ENCODE measurements around the gene CACNG6.

Gene CACNG6

GRCh38 chr19:53969366-53969765 lies 22.1 kb upstream of the CACNG6 start:
- DNase-seq: no peak

GRCh38 chr19:53971673-53972072 lies 19.8 kb upstream of the CACNG6 start:
- DNase-seq: peak; percentile 73

- peak; percentile 55 for DNase-seq
These were observed 13.9 kb upstream of the CACNG6 start for GRCh38 chr19:53977429-53977990.

GRCh38 chr19:53977991-53978731 lies 13.3 kb upstream of the CACNG6 start:
- no peak for DNase-seq

- DNase-seq: no peak
These were observed 12.2 kb upstream of the CACNG6 start for GRCh38 chr19:53978975-53979801.

DNA sequence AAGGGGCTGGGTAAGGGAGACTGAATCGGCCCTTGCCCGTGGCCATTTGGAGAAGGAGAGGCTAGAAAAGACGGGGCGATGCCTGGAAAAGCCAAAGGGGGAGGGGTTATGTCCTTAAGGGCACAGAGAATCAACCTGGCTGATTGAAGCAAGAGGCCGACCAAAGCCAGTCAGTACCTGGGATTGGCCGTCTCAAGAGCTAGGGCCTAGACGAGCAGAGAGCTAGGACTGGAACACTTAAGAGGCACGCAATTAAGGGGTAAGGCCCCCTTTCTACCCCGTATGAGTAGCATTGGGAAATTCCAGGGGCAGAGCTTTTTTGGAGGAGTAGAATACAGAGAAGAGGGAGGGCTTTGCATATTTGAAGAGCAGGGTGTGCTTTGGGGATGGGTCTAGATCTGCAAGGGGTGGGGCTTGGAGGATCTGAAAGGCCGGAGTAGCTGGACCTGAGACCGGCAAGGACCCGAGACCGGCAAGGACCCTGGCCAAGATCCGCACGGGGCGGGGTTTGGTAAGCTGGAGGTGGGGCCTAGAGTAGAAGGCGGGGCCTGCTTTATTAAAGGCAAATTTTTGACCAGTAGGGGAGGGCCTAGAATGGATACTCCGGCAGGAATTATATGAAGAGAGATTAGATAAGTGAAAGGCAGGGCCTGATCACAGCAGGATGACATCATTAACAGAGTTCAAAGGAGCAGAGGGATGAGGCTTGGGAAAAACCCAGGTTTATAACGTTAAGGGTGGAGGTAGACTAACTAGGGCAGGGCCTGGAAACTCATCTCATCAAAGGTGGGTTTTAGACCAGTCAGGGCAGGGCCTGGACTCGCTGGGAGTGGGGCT lies 10.7 kb upstream of the CACNG6 start:
- no peak for DNase-seq

DNA sequence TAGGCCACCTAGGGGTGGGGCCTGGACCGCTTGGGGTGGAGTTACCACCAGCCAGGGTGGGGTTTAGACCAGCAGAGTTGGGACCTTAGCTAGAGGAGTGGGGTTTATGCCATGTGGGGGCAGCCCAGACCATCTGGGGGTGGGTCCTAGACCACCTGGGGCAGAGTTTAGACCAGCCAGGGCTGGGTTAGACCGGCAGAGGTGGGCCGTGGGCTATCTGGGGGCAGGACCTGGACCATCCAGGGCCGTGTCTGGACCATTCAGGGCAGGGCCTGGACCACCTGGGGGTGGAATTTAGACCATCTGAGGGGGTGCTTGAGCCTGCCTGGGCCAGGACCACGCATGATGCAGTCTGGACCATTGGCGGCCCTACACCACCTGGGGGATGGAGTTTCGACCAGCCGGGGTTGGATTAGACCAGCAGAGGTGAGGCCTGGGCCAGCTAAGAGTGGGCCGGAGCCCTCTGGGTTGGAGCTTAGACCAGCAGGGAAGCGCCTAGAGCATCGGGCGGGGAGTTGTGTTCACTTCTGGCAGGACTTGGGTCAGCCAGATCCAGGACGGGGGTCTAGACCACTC lies 10.0 kb upstream of the CACNG6 start:
- no peak for DNase-seq

GRCh38 chr19:53982001-53982451 lies 9.4 kb upstream of the CACNG6 start:
- DNase-seq: no peak

GRCh38 chr19:53982611-53983010 lies 8.8 kb upstream of the CACNG6 start:
- DNase-seq: no peak

DNA sequence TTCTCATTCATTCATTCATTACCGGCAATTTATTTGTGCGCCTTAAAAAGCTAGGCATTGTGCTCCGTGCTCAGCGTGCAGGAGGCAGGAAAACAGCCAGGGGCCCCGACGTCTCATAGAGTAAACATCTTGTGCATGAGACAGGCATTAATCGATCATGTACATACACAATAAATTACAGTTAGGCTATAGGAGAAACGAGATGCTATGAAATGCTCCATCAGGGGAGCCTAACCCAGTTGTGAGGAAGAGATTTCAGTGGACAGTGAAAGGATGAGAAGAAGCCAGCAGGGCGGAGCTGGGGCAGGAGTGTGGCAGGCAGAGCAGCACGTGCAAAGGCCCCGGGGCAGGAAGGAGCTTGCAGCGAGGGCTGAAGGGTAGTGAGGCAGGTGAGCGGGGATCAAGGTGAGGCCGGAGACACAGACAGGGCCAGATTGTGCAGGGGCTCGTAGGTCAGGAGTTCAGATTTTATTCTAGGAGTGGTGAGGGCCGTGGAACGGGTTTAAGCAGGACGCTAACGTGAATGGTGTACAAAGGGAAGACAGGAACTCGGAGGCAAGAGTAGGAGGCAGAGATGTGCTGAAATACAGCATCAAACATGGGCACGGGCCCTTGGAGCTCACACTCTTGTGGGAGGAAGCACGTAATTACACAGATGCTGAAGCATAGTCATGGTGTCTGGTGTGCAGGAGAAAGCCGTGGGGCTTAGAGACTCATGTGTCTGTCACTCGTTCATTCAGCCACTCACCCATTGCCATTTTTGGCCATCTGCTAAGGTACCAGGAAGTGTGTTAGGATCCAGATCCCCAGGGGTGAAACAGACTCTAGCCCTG lies 7.8 kb upstream of the CACNG6 start:
- DNase-seq: no peak

DNA sequence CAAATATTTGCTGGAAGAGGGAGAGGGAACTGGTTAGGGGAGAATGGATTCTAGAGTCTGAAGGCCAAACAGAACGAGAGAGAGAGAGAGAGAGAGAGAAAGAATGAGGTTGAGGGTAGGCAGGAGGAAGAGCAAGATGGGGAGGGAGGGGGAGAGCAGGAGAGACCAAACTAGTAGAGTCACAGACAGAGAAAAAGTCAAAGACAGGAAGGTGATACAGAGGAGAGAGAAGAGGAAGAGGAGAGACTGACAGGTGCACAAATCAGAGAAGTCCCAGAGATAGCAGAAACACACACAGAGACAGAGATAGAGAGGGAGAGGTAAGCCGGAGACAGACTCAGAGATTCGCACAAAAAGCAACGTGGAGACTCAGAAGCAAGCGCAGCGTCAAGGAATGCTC lies 5.6 kb upstream of the CACNG6 start:
- no peak for DNase-seq

DNA sequence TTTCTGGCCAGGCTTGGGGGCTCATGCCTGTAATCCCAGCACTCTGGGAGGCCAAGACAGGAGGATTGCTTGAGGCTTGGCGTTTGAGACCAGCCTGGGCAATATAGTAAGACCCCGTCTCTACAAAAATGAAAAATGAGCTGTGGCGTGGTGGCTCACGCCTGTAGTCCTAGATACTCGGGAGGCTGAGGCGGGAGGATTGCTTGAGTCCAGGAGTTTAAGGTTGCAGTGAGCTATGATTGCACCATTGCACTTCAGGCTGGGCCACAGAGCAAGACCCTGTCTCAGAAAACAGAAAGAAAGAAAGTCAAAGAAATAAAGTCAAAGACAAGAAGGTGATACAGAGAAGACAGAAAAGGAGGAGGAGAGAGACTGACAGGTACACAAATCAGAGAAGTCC lies 2.5 kb upstream of the CACNG6 start:
- no peak for DNase-seq

DNA sequence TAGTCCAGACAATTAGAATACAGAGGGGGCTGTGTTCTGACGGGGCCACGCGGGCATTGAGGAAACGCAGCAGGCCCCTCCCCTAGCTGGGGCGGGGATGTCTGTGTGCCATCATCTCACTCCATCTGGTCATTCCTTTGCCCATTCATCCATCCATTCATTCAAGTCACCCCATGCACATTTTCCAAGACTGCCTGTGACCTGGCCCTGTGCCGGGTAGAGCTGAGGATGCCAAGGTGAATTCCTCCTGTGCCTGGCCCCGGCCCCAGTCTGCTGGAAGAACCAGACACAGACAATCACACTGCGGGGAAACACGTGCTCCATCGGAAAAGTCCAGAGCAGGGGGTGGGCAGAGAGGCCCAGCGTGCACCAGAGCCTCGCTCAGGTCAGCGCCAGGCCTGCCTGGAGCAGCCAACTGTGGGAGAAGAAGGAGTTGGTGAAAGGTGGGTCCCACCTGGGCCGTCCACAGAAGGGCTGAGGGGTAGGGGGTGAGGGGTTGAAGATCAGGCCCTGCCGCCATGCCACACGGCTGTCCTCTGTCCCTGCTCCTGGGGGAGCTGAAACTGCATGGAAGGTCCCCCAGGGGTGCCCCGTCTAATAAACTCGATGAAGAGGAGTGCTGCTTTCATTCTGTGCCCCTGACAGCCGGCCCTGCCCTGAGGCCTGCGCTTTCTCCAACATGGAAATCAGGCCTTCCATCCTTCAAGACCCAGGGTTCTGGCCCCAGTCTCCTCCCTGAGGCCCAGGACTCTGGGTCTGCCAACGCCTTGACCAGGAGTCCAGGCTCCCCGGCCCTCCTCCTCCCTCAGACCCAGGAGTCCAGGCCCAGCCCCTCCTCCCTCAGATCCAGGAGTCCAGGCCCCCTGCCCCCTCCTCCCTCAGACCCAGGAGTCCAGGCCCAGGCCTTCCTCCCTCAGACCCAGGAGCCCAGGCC lies 1.6 kb upstream of the CACNG6 start:
- no peak for DNase-seq

- no peak for DNase-seq
These were observed 774 bp downstream of the CACNG6 start for GRCh38 chr19:53992211-53992610.

DNA sequence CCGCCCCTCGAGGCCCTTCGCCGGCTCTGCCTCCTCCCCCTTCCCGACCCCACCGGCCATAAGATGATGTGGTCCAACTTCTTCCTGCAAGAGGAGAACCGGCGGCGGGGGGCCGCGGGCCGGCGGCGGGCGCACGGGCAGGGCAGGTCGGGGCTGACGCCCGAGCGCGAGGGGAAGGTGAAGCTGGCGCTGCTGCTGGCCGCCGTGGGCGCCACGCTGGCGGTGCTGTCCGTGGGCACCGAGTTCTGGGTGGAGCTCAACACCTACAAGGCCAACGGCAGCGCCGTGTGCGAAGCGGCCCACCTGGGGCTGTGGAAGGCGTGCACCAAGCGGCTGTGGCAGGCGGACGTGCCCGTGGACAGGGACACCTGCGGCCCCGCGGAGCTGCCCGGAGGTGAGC lies 1.4 kb downstream of the CACNG6 start:
- no peak for DNase-seq

GRCh38 chr19:53993448-53993847 lies 2.0 kb downstream of the CACNG6 start:
- DNase-seq: no peak

GRCh38 chr19:53994811-53995210 lies 3.4 kb downstream of the CACNG6 start:
- DNase-seq: no peak

- DNase-seq: no peak
These were observed 6.8 kb downstream of the CACNG6 start for GRCh38 chr19:53998223-53998622.

DNA sequence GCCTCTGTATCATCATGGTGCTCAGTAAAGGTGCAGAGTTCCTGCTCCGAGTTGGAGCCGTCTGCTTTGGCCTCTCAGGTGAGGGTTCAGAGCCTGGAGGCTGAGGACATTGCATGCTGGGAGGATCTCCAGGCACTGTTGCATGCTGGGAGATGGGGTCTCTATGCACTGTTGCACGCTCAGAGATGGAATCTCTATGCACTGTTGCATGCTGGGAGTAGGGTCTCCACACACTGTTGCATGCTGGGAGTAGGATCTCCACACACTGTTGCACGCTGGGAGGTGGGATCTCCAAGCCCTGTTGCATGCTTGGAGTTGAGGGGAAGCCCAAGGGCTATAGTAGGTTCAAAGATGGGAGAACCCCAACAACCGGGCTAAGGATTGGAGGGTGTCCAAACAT lies 8.3 kb downstream of the CACNG6 start:
- DNase-seq: no peak

- DNase-seq: no peak
These were observed 10.1 kb downstream of the CACNG6 start for GRCh38 chr19:54001496-54001895.

Data from MV-4-11 (cell line).